ENCODE results near the gene EXOC3. TPM values are rescaled to one million over a fixed set of nuclear protein-coding genes. Genes with fewer than 3 reads are reported as not detected.

EXOC3 gene
- total RNA-seq, 1 donor from 2014 or later: 72.1 TPM

- intact Hi-C loops (cut with micrococcal nuclease): no loop called here
Measured at GRCh38 chr5:453725-454481, 10.9 kb downstream of the EXOC3 start.

- intact Hi-C loops (cut with micrococcal nuclease): no loop called here
Measured at GRCh38 chr5:454936-455335, 12.0 kb downstream of the EXOC3 start.

DNA sequence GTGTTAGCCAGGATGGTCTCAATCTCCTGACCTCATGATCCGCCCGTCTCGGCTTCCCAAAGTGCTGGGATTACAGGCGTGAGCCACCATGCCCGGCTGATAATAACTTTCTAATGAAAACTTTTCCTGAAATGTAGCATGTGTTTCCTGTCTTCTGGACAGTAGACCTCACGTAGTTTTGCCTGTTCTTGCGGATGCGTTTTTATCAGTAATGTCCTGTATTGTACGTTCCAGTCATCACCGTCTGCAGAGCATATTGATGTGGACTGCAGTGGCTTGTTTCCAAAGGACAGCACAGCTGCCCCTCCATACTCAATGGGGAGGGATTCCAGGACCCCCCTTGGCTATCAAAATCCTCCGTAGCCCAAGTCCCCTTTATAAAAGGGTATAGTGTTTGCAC, 12.8 kb downstream of the EXOC3 start:
- intact Hi-C loops (cut with micrococcal nuclease): no loop called here

- intact Hi-C loops (cut with micrococcal nuclease): no loop called here
Measured at GRCh38 chr5:456351-457194, 13.6 kb downstream of the EXOC3 start.

DNA sequence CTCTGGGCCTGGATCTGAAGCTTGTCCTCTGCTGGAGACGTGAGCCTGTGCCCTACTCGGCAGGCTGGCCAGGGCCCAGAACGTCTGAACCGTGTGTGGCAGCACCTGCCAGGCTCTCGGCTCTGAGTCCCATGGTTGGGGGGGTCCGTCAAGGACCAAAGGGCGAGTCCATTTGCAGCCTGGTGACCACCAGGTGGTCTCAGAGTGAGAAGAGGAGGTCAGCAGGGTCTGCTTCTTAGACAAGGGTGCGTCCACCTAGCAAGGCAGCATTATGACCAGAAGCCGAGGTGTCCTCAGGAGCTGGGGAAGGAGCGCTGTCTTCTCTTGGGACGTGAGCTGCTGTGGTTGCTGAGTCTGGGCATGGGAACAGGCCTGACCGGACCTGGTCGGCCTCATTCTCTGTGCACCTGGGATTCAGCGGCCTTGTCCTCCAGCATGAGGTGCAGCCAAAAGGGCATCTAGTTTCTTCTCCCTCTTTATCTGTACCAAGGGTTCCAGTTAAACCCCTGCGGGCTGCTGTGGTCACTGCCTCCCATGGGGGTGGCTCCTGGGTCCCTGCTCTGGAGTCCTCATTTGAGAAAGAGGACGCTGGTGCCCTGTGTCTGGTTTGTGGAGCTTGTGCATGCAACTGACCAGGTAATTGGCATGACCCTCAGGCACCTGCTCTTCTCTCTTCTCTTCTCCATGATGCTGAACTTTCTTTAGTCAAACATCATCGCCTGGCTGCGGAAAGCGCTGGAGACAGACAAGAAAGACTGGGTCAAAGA, 14.4 kb downstream of the EXOC3 start:
- intact Hi-C loops (cut with micrococcal nuclease): no loop called here

DNA sequence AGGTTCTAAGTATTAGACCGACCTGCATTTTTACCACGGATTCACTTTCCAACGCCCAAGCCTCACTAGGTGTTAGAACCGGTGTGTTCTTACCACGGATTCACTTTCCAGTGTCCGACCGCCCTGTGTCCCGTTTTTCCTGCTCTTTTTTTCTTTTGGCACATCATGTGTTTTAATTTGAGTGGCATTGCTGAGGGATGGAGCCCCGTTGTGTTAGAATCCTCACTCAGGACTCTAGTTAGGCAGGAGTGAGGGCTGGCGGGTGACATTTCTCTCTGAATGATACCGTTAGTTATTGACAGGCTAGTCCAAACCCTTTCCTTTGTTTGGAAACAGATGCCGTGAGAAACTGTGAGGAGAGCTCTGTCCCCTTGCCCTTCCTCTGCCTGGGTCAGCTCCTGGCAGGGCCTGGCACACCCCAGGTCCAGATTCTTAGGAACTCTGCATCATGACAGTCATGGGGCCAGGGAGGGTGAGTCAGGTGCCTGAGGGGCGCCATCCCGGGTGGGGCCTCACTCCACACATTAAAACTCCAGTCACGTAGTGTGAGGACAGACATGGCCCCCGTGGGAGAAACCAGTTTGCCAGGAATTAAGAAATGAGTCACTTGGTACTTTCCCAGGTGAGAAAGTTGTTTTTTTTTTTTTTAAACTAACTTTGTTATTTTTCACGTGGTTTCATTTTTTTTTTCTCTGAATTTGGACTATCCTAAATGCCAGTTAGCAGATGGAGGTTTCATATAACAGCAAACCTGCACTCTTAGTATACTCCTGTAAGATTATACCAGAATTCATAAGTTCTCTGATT, 15.8 kb downstream of the EXOC3 start:
- intact Hi-C loops (cut with micrococcal nuclease): no loop called here

- intact Hi-C loops (cut with micrococcal nuclease): no loop called here
Measured at GRCh38 chr5:459562-460272, 16.7 kb downstream of the EXOC3 start.

- intact Hi-C loops (cut with micrococcal nuclease): no loop called here
Measured at GRCh38 chr5:460273-460625, 17.3 kb downstream of the EXOC3 start.

- intact Hi-C loops (cut with micrococcal nuclease): no loop called here
Measured at GRCh38 chr5:462051-462481, 19.1 kb downstream of the EXOC3 start.

DNA sequence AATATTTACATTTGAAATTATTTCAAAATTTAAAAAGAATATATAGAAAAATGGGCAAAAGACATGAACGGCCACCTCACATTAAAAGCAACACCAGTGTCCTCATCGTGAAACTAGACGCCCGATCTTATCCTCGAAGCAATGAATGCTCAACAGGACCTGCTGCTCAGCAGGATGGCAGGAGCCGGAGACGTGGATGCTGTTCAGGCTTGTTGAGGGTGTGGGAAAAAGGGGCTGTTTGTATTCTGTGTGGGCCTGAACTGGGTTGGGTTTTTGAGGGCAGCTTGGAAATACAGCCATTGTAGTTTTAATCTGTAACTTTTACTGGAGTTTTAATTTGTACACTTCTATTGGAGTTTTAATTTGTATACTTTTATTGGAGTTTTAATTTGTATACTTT, 20.3 kb downstream of the EXOC3 start:
- intact Hi-C loops (cut with micrococcal nuclease): no loop called here

GRCh38 chr5:463952-464351, 21.0 kb downstream of the EXOC3 start:
- intact Hi-C loops (cut with micrococcal nuclease): no loop called here

DNA sequence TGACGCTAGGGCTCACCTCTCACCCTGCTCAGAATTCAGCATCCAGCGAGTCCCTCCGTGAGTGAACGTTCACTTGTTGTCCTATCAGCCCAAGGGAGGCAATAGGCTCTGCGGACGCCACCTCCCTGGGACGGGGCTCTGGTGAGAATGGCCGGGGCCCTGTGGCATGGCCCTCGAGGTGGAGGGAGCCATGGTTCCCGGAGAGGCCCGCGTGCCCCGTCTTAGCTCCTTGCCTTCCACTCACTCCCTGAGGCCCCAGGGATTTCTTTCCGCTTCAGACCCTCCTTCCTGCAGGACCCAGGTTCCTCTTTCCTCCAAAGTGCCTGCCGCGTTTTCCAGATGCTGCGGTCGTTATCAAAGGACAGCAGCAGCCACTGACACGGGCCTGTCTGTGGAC, 21.5 kb downstream of the EXOC3 start:
- intact Hi-C loops (cut with micrococcal nuclease): no loop called here

DNA sequence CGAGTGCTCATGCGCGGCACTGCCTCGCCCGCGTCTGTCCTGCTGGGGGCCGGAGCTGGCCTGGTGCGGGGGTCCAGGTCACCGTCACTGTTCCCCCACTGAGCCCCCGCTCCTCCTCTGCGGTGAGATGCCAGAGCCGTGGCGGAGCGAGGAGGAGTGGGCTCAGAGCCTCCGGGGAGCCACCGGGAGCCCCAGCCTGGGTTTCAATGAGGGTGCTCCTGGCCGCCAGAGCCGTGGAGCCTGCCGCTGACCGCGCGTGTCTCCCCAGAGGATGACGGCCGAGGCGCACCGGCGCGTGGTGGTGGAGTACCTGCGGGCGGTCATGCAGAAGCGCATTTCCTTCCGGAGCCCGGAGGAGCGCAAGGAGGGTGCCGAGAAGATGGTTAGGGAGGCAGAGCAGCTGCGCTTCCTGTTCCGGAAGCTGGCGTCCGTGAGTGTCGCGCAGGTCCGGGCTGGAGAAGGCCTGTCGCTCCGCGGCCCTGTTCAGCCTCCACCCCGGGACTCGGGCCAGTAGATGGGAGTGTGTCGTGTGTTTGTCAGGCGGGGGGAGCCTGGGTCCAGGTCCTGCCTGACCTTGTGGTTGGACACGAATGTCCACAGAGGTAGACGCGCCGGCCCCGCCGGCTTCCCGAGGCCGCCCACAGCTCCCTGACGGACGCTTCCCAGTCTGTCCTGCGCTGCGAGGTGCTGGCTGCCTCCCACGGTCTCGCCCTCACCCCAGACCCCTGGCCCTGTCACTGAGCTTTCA, 22.0 kb downstream of the EXOC3 start:
- intact Hi-C loops (cut with micrococcal nuclease): no loop called here

GRCh38 chr5:465591-466403, 22.8 kb downstream of the EXOC3 start:
- intact Hi-C loops (cut with micrococcal nuclease): no loop called here

GRCh38 chr5:466661-467310, 23.8 kb downstream of the EXOC3 start:
- intact Hi-C loops (cut with micrococcal nuclease): no loop called here

GRCh38 chr5:468401-468800, 25.4 kb downstream of the EXOC3 start:
- intact Hi-C loops (cut with micrococcal nuclease): no loop called here

- intact Hi-C loops (cut with micrococcal nuclease): loop anchor here (5.0 kb wide), 1 partner anchor 72 kb away; no protein-coding TSS in a partner anchor
Measured at GRCh38 chr5:469752-470483, 26.9 kb downstream of the EXOC3 start.
